ENCODE results near the gene TRPM3. TPM values are rescaled to one million over a fixed set of nuclear protein-coding genes. Genes with fewer than 3 reads are reported as not detected.

TRPM3 gene
- total and polyA plus RNA-seq, 2 of the 8 experiments (the other 6 are each of a cell fraction or from before 2014, with no cell fraction given): 2.4 to 10.9 TPM

GRCh38 chr9:70951749-70952727, 169.4 kb downstream of the TRPM3 start:
- no peak for FAIRE-seq
- TF ChIP-seq RNF2 (IDR thresholded peaks at IDR 0.05; ENCODE audit: borderline replicate concordance, low read depth, low read length, missing control alignments, poor library complexity, severe bottlenecking): no peak
- no peak for TF ChIP-seq RBBP5 (IDR thresholded peaks at IDR 0.05; ENCODE audit: borderline replicate concordance, low read depth, low read length)
- TF ChIP-seq TAF7 (optimal IDR thresholded peaks at IDR 0.05; ENCODE audit: borderline replicate concordance, low read depth, low read length): no peak
- TF ChIP-seq KDM1A (IDR thresholded peaks at IDR 0.05; ENCODE audit: borderline replicate concordance, low read length): no peak
- TF ChIP-seq ATF2 (IDR thresholded peaks at IDR 0.05; ENCODE audit: low read length): no peak
- TF ChIP-seq MAFK (IDR thresholded peaks at IDR 0.05; ENCODE audit: low read depth, low read length): no peak
- TF ChIP-seq POLR2AphosphoS5 (IDR thresholded peaks at IDR 0.05; ENCODE audit: low read depth, low read length): no peak
- TF ChIP-seq ASH2L (IDR thresholded peaks at IDR 0.05; ENCODE audit: low read length): no peak

More at GRCh38 chr9:70951749-70952727, 169.4 kb downstream of the TRPM3 start:
- no peak overlapping the region for H3K4ac ChIP-seq (replicated peaks; ENCODE audit: insufficient read length, low read depth, low read length)
- H3K56ac ChIP-seq (replicated peaks; ENCODE audit: insufficient read length, low read depth, low read length): no peak overlapping the region
- ChIA-PET CTCF (ENCODE audit: partially characterized antibody) (interaction anchor here (0.9 to 2.0 kb wide), 4 partner anchors 8 to 28 kb away, joined by 3 to 5 read pairs (median 4); no protein-coding TSS in a partner anchor), POLR2A (ENCODE audit: partially characterized antibody) (no interaction called here)
- H3K27me3 ChIP-seq (replicated peaks in 1 of 4; ENCODE audit: control insufficient read depth in 3 of 4, extremely low read depth in 1 of 4, insufficient read depth in 3 of 4, low read length in 3 of 4): no peaks in the 10 kb centered on the region
- H3K9ac ChIP-seq (replicated peaks in 1 of 4; ENCODE audit: extremely low read depth in 1 of 4, low read depth in 3 of 4, low read length in 3 of 4): no peak overlapping the region
- H3K14ac ChIP-seq (ENCODE audit: insufficient read length): no peak overlapping the region
- no peak for DNase-seq (ENCODE audit: low read depth in 1 of 2, low spot score in 2 of 2)
- no peak overlapping the region for H3K27ac ChIP-seq (ENCODE audit: low read depth, low read length)
- no peak overlapping the region for H2AK5ac ChIP-seq (ENCODE audit: low read depth, low read length)
- H3K4me1 ChIP-seq (replicated peaks in 1 of 4; ENCODE audit: control insufficient read depth in 3 of 4, insufficient read depth in 4 of 4, low read length in 3 of 4): peaks cover 0 to 2% (median 0%) of the 10 kb centered on the region in 4 experiments; a peak in 2 of 7 replicates
- no peak overlapping the region for H2AFZ ChIP-seq (ENCODE audit: low read length)
- no peak overlapping the region for H3K4me3 ChIP-seq (ENCODE audit: extremely low read depth in 1 of 4, insufficient read depth in 2 of 4, low read depth in 3 of 4, low read length in 4 of 4)
- no peak overlapping the region for H2BK15ac ChIP-seq (ENCODE audit: low read length)
- no peak overlapping the region for H2BK120ac ChIP-seq (replicated peaks; ENCODE audit: low read depth, low read length)
- no peak overlapping the region for H4K8ac ChIP-seq (ENCODE audit: extremely low read depth, insufficient read depth, low read length)
- H3K9me3 ChIP-seq (ENCODE audit: insufficient read depth in 2 of 2, low read depth in 1 of 2, low read length in 1 of 2): no peaks in the 10 kb centered on the region
- no peak overlapping the region for H2BK12ac ChIP-seq (ENCODE audit: low read depth, low read length)
- H3K79me1 ChIP-seq (ENCODE audit: low read depth, low read length): no peaks in the 10 kb centered on the region
- no peak overlapping the region for H4K5ac ChIP-seq (ENCODE audit: insufficient read length, low read depth, low read length)
- H3K4me2 ChIP-seq (ENCODE audit: insufficient read depth in 1 of 2, low read depth in 2 of 2, low read length in 2 of 2): no peak overlapping the region
- no peak overlapping the region for H2BK20ac ChIP-seq (ENCODE audit: low read length)
- no peak overlapping the region for H2BK5ac ChIP-seq (ENCODE audit: low read depth, low read length)
- H3K79me2 ChIP-seq (ENCODE audit: control insufficient read depth in 1 of 2, insufficient read depth in 2 of 2, low read length in 2 of 2): no peaks in the 10 kb centered on the region
- no peaks in the 10 kb centered on the region for H3K23me2 ChIP-seq (ENCODE audit: low read depth, low read length)
- H3K23ac ChIP-seq (ENCODE audit: insufficient read length): no peak overlapping the region
- WGBS, 2 experiments (ENCODE audit: extremely low coverage in 1 of 2, insufficient coverage in 1 of 2, insufficient read length in 1 of 2, insufficient replicate concordance in 2 of 2, low coverage in 1 of 2, low lambda C conversion rate in 2 of 2, missing lambda C conversion rate in 1 of 2): 88 to 100% methylated on average over 2 to 4 of the region's 4 CpGs
- H3K36me3 ChIP-seq (ENCODE audit: control insufficient read depth in 2 of 4, insufficient read depth in 4 of 4, low read length in 3 of 4): no peaks in the 10 kb centered on the region
- H3K18ac ChIP-seq (ENCODE audit: extremely low read depth, low read length): no peak overlapping the region
- H4K20me1 ChIP-seq (replicated peaks in 1 of 2; ENCODE audit: control insufficient read depth in 1 of 2, insufficient read depth in 2 of 2, low read length in 2 of 2): no peaks in the 10 kb centered on the region
- H4K91ac ChIP-seq (replicated peaks; ENCODE audit: insufficient read length, low read length): no peak overlapping the region

Measured in H1 (cell line).